Immature natural killer cell (primary cell): Measurements from ENCODE around the gene BPI. TPM values are rescaled to one million over a fixed set of nuclear protein-coding genes. Genes with fewer than 3 reads are reported as not detected.
"Not testable (repeated sequence)": the region's sequence is repeated elsewhere in the genome, so short reads cannot be mapped to it uniquely, and the experiment has no call there.

ENCODE experiments used
- DNase-seq, 3 donors: peaks; one replicate each; pipeline ENCODE4 v3.0.0; 2022; ENCODE audit warnings: mixed read lengths in 1 of 3
- H3K27ac Mint-ChIP-seq, 6 donors: one replicate each; pipeline ENCODE4 v1.8.0; 2020; ENCODE audit warnings: mixed read lengths in 6 of 6, mild to moderate bottlenecking in 5 of 6, inconsistent platforms in 4 of 6, moderate library complexity in 3 of 6
- H3K27me3 Mint-ChIP-seq, 3 donors: one replicate each; pipeline ENCODE4 v1.8.0; 2020 to 2021; ENCODE audit warnings: low read depth in 3 of 3, mild to moderate bottlenecking in 3 of 3, mixed read lengths in 3 of 3, moderate library complexity in 3 of 3, inconsistent platforms in 1 of 3
- H3K36me3 Mint-ChIP-seq, 3 donors: one replicate each; pipeline ENCODE4 v1.8.0; 2020; ENCODE audit warnings: mixed read lengths in 3 of 3, inconsistent platforms in 2 of 3, mild to moderate bottlenecking in 2 of 3
- H3K4me1 Mint-ChIP-seq, 2 donors: one replicate each; pipeline ENCODE4 v1.8.0; 2020; ENCODE audit warnings: inconsistent platforms in 2 of 2, mild to moderate bottlenecking in 2 of 2, mixed read lengths in 2 of 2, moderate library complexity in 1 of 2
- H3K4me3 Mint-ChIP-seq, 5 donors: one replicate each; pipeline ENCODE4 v1.8.0; 2020; ENCODE audit warnings: mild to moderate bottlenecking in 5 of 5, mixed read lengths in 5 of 5, inconsistent platforms in 3 of 5, moderate library complexity in 3 of 5
- H3K9me3 Mint-ChIP-seq, 6 donors: one replicate each; pipeline ENCODE4 v1.8.0; 2020; ENCODE audit warnings: mild to moderate bottlenecking in 6 of 6, mixed read lengths in 6 of 6, inconsistent platforms in 4 of 6, moderate library complexity in 3 of 6
- polyA plus RNA-seq, 3 donors: library from polyadenylated mRNA; unstranded; fragments of 300-500 nt; fragmentation: Illumina TruSeq; gene quantifications; one replicate each; pipeline ENCODE4 v1.2.3, GENCODE V29; 2021

The BPI gene
- polyA plus RNA-seq, 3 donors from 2014 or later: not detected

DNA sequence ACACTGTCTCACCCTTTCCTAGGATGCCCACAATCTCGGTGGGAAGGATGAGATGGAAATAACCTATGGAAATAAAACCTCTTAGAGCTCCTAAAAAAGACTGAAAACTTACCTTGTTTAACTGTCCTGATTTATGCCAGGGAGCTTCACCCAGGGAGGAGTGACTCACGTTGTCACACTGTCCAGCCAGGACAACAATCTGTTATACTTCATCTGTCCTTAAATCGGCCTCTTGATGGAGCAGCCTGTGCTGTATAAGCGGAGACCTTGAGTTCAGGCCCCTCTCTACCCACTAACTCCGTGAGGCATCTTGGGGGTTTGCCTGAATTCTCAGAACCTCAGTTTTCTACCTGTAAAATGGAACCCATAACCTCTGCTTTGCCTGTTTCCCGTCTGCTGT lies 34.2 kb upstream of the BPI start:
- Mint-ChIP-seq H3K27me3 (peaks cover 5 to 9% (median 7%) of the 10 kb centered on the region in 3 donors), H3K4me3 (no peak overlapping the region), H3K9me3 (no peaks in the 10 kb centered on the region), H3K27ac (no peak overlapping the region), H3K4me1 (no peaks in the 10 kb centered on the region), H3K36me3 (no peaks in the 10 kb centered on the region)
- no peak for DNase-seq

DNA sequence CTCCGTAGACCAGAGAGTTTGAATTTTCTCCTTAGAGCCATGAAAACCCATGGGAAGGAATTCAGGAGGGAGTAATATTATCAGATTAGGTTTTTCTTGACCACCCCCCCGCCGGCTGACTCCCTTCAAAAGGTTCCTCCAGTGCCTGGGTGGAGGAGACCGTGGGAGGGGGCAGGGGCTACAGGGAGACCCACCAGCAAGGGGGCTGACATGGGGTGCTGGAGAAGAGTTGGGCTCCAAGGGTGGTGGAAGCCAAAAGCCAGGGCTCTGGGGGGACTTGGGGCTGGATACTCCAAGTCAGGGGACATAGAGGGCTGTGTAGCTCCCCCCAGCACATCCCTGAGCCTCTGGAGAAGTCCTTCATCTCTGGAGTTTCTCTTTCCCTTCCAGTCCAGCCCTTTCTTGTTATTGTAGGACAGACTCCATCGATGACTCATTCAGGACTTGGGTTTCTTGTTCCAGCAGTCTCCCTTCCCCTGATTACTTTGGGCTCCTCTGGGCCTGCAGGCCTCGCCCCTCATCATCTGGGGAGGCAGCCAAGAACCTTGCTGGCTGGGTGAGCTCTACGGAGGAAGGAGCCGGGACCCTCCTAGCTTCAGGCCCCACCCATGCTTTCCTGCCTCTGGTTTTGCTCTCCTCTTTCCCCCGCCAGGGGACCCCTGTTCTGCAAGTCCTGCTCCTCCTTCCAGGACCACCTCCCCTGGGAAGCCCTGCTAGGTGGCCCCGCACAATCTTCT lies 32.9 kb upstream of the BPI start:
- Mint-ChIP-seq H3K27ac (no peak overlapping the region), H3K27me3 (peaks cover 5 to 10% (median 7%) of the 10 kb centered on the region in 3 donors), H3K36me3 (no peaks in the 10 kb centered on the region), H3K4me3 (no peak overlapping the region), H3K9me3 (no peaks in the 10 kb centered on the region), H3K4me1 (no peaks in the 10 kb centered on the region)
- no peak for DNase-seq

DNA sequence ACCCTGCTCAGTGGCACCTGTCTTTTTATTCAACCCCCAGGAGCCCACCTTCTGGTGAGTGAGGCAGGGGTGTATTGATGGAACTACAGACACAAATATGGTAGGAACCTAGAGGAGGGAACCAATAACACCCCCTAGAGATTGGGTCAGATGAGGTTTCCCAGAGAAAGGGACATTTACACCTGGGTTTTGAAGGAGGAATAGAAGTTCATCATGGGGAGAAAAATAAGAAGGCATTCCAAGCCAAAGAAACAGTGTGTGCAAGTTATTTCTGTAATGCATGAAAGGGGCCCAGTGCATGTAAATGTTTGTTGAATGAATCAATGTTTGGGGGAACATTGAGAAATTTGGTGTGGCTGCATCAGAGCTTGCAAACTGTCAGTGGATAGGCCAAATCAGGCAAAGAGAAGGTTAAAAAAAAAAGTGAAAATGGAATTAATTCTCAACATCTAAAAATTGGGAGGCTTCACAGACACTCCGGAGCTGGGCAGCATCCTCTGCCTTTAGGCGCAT lies 32.3 kb upstream of the BPI start:
- no peak overlapping the region for H3K4me3 Mint-ChIP-seq

DNA sequence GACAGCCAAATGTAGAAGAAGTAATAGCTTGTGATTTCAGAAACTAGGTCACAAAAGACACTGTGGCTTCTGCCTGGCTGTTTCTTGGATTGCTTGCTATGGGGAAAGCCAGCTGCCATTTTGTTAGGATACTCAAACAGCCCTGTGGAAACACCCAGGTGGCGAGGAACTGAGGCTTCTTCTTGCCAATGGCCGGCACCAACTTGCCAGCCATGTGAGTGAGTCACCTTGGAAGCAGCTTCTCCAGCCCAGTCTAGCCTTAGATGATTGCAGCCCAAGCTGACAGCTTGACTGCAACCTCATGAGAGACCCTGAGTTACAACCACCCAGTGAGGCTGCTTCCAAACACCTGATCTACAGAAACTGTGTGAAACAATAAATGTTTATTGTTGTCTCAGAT lies 31.6 kb upstream of the BPI start:
- no peaks in the 10 kb centered on the region for H3K4me1 Mint-ChIP-seq
- H3K4me3 Mint-ChIP-seq: no peak overlapping the region
- DNase-seq: no peak
- H3K9me3 Mint-ChIP-seq: no peaks in the 10 kb centered on the region
- H3K36me3 Mint-ChIP-seq: no peaks in the 10 kb centered on the region
- H3K27ac Mint-ChIP-seq: no peak overlapping the region
- H3K27me3 Mint-ChIP-seq: peaks cover 5 to 10% (median 5%) of the 10 kb centered on the region in 3 donors

More for the DNA sequence above, 32.3 kb upstream of the BPI start:
- Mint-ChIP-seq H3K9me3 (no peaks in the 10 kb centered on the region), H3K4me1 (no peaks in the 10 kb centered on the region), H3K27me3 (peaks cover 5 to 11% (median 7%) of the 10 kb centered on the region in 3 donors), H3K27ac (no peak overlapping the region), H3K36me3 (no peaks in the 10 kb centered on the region)
- no peak for DNase-seq

DNA sequence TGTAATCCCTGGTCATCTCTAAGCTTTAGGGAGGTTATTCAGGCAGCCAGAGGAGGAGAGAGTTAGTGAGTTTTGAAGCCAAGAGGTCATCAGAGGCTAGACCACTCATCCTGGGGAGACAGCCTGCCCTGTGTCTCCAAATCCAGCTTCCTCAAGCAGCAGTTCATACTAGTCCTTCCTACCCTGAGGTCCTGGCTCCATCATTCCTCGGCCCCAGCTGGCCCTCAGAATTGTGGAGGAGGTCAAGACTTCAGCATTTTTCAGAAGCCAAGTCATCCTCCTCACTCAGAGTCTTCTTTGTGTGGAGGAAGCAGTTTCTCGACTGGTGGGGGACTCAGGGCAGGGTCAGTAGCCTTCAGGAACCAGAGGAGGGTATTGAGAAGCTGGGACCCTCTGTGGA lies 31.0 kb upstream of the BPI start:
- Mint-ChIP-seq H3K4me3 (no peak overlapping the region), H3K9me3 (no peaks in the 10 kb centered on the region), H3K27ac (no peak overlapping the region), H3K36me3 (no peaks in the 10 kb centered on the region), H3K4me1 (no peaks in the 10 kb centered on the region), H3K27me3 (peaks cover 5 to 10% (median 5%) of the 10 kb centered on the region in 3 donors)
- DNase-seq: no peak

DNA sequence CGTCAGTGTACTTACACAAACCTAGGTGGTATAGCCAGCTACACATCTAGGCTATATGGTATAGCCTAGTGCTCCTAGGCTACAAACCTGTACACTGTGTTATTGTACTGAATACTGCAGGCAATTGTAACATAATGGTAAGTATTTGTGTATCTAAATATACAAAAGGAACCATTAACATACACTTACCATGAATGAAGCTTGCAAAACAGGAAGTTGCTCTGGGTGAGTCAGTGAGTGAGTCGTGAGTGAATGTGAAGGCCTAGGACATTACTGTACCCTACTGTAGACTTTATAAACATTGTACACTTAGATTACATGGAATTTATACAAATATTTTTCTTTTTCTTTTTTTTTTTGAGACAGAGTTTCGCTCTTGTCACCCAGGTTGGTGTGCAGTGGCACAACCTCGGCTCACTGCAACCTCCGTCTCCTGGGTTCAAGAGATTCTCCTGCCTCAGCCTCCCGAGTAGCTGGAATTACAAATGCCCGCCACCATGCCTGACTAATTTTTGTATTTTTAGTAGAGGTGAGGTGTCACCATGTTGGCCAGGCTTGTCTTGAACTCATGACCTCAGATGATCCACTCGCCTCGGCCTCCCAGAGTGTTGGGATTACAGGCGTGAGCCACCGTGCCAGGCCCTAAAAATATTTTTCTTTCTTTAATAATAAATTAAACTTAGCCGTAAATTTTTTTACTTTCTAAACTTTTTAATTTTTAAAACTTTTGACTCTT lies 28.0 kb upstream of the BPI start:
- Mint-ChIP-seq H3K9me3 (peaks cover 0 to 1% (median 0%) of the 10 kb centered on the region in 6 donors), H3K4me1 (no peaks in the 10 kb centered on the region), H3K36me3 (no peaks in the 10 kb centered on the region), H3K27ac (no peak overlapping the region), H3K4me3 (no peak overlapping the region), H3K27me3 (peaks cover 0 to 8% (median 5%) of the 10 kb centered on the region in 3 donors)
- no peak for DNase-seq

DNA sequence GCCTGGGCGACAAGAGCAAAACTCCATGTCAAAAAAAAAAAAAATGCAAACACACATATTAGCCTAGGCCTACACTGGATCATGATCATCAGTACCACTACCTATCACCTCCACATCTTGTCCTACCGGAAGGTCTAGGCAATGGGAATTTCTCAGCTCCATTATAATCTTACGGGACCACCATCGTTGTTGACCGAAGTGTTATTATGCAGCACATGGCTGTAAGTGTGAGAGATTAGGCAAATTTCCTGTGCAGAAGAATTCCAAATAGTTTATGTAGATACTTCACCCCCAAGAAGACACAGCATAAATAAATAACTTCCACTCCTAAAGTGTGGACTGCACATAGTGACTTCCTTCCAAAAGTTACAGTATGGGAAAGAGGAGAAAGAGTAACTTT lies 26.7 kb upstream of the BPI start:
- no peak overlapping the region for H3K27ac Mint-ChIP-seq
- H3K27me3 Mint-ChIP-seq: peaks cover 0 to 8% (median 5%) of the 10 kb centered on the region in 3 donors

DNA sequence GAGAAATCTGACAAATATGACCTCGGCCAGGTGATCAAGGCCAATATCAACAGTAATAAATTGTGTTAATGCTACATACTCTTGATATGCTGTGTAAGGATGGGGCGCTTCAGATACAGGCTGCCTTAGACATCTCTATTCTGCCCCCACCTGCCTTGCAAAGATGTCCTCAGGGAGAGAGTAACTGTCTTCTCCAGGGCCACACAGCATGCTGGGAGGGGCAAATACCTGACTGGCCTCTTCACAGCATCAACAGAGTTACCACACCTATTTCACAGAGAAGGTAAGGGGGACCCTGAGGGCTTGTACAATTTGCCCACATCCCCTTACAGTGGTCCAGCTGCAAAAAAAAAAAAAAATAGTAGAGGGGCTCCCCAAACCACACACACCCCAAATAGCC lies 26.3 kb upstream of the BPI start:
- Mint-ChIP-seq H3K27ac (no peak overlapping the region), H3K4me3 (no peak overlapping the region), H3K27me3 (peaks cover 0 to 8% (median 3%) of the 10 kb centered on the region in 3 donors), H3K4me1 (no peaks in the 10 kb centered on the region), H3K9me3 (peaks cover 0 to 1% (median 0%) of the 10 kb centered on the region in 6 donors), H3K36me3 (no peaks in the 10 kb centered on the region)
- DNase-seq: no peak

More for the DNA sequence above, 26.7 kb upstream of the BPI start:
- Mint-ChIP-seq H3K4me1 (no peaks in the 10 kb centered on the region), H3K9me3 (peaks cover 0 to 1% (median 0%) of the 10 kb centered on the region in 6 donors), H3K36me3 (no peaks in the 10 kb centered on the region), H3K4me3 (no peak overlapping the region)
- DNase-seq: no peak

DNA sequence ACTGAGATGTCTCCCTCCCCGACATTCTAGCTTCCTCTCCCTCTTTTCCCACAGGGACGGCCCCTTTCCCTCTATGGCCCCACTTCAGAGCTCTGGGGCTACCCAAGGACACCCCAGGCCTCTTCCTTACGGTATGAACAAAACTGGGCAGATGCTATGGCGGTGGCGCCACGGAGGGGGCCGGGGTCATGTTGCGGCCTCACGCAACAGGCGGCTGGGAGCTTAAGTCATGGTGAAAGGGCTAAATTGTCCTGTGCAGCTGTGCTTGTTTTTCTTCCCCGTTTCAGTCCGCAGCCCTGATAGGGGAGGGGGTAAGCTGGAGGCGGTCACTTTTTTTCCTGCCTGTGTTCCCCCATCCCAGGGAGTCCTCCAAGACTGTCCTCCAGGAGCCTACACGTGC lies 25.8 kb upstream of the BPI start:
- no peak overlapping the region for H3K4me3 Mint-ChIP-seq
- H3K9me3 Mint-ChIP-seq: peaks cover 0 to 1% (median 0%) of the 10 kb centered on the region in 6 donors
- no peak overlapping the region for H3K27ac Mint-ChIP-seq
- no peaks in the 10 kb centered on the region for H3K4me1 Mint-ChIP-seq
- DNase-seq: no peak
- no peaks in the 10 kb centered on the region for H3K36me3 Mint-ChIP-seq
- peaks cover 0 to 9% (median 0%) of the 10 kb centered on the region in 3 donors for H3K27me3 Mint-ChIP-seq

DNA sequence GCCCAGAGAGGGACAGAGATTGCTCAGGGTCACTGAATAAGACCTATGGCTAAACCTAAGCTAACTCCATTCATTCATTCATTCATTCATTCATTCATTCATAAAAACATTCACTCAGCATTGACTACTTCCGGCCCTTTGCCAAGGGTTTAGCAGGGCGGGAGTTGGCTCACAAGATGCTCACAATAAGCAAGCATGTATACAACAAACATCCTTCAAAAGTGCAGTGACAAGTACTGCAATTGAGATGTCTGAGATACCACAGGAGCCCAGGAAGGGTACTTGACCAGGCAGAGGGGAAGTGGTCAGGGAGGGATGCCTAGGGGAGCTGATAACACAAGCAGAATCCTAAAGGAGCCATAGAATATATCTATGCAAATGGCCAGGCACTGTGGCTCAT lies 25.2 kb upstream of the BPI start:
- no peak overlapping the region for H3K4me3 Mint-ChIP-seq
- H3K27ac Mint-ChIP-seq: no peak overlapping the region
- H3K9me3 Mint-ChIP-seq: peaks cover 0 to 1% (median 0%) of the 10 kb centered on the region in 6 donors
- H3K4me1 Mint-ChIP-seq: no peaks in the 10 kb centered on the region
- H3K27me3 Mint-ChIP-seq: peaks cover 0 to 11% (median 0%) of the 10 kb centered on the region in 3 donors
- no peaks in the 10 kb centered on the region for H3K36me3 Mint-ChIP-seq
- no peak for DNase-seq

DNA sequence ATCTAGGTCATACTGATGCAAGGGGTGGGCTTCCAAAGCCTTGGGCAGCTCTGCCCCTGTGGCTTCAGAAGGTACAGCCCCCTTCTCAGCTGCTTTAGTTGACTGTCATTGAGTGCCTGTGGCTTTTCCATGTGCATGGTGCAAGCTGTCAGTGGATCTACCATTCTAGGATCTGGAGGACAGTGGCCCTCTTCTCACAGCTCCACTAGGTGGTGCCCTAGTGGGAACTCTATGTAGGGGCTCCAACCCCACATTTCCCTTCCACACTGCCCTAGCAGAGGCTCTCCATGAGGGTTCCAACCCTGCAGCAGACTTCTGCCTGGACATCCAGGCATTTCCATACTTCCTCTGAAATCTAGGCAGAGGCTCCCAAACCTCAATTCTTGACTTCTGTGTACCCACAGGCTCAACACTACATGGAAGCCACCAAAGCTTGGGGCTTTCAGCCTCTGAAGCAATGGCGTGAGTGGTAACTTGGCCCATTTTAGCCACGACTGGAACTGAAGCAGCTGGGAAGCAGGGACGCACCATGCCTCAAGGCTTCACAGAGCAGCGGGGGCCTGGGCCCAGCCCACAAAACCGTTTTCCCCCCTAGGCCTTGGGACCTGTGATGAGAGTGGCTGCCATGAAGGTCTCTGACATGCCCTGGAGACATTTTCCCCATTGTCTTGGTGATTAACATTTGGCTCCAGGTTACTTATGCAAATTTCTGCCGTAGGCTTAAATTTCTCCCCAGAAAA lies 22.6 kb upstream of the BPI start:
- not testable (repeated sequence) for DNase-seq, H3K4me1 Mint-ChIP-seq, H3K4me3 Mint-ChIP-seq, H3K27ac Mint-ChIP-seq, H3K27me3 Mint-ChIP-seq, H3K36me3 Mint-ChIP-seq, H3K9me3 Mint-ChIP-seq

DNA sequence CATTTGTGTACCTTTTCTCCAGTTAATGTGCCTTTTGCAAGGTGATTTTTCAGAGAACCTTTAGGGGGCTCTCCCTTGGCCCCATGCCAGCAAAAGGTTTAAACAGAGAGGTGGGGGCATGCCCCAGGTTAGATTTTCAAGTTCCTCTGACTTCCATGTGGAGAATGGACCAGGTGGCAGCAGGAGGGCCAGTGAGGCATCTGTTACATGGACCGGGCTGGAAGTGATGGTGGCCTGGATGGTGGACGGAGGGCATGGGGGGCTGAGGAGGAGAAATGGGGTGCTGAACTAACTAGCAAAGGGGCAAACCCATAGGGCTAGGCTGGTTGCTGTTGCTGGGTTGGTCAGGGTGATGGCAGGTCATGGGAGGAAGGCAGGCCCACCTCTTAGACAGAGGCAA lies 20.7 kb upstream of the BPI start:
- H3K36me3 Mint-ChIP-seq: no peaks in the 10 kb centered on the region

DNA sequence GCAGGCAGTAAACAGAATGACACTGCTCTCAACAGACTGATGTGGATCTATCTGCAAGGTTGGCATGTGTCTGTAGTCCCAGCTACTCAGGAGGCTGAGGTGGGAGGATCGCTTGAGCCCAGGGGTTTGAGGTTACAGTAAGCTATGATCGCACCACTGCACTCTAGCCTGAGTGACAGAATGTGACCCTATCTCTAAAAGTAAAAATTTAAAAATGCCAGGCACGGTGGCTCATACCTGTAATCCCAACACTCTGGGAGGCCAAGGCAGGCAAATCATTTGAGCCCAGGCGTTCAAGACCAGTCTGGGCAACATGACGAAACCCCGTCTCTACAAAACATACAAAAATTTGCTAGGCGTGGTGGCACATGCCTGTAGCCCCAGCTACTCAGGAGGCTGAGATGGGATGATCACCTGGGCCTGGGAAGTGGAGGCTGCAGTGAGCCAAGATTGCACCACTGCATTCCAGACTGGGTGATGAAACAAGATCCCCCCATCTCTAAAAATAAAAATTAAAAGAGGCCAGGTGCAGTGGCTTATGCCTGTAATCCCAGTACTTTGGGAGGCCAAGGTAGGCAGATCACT lies 19.8 kb upstream of the BPI start:
- not testable (repeated sequence) for H3K36me3 Mint-ChIP-seq, H3K27ac Mint-ChIP-seq, H3K4me1 Mint-ChIP-seq, H3K27me3 Mint-ChIP-seq, H3K9me3 Mint-ChIP-seq, DNase-seq, H3K4me3 Mint-ChIP-seq

More for the DNA sequence above, 20.7 kb upstream of the BPI start:
- Mint-ChIP-seq H3K4me3 (no peak overlapping the region), H3K27me3 (peaks cover 3 to 8% (median 4%) of the 10 kb centered on the region in 3 donors), H3K9me3 (peaks cover 0 to 1% (median 0%) of the 10 kb centered on the region in 6 donors), H3K27ac (no peak overlapping the region), H3K4me1 (no peaks in the 10 kb centered on the region)
- no peak for DNase-seq
